H1 (cell line): Measurements from ENCODE around the gene CDC37. TPM values are rescaled to one million over a fixed set of nuclear protein-coding genes. Genes with fewer than 3 reads are reported as not detected.

ENCODE experiments used
- CTCF ChIA-PET: fragments of 300-600 bp; sonication (Branson Sonifier 250); formaldehyde crosslinking; loops from one replicate; lab custom pipeline; 2021; ENCODE audit not compliant: partially characterized antibody; lab: Charles Lee
- POLR2A ChIA-PET: fragments of 300-600 bp; sonication (Branson Sonifier 250); formaldehyde crosslinking; loops from one replicate; lab custom pipeline; 2021; ENCODE audit warnings: inconsistent platforms; ENCODE audit not compliant: partially characterized antibody; lab: Charles Lee
- DNase-seq, 2 experiments: peaks; one replicate each; pipeline versions ENCODE4 v3.0.0 to v3.0.0-alpha.2; 2010 to 2022; ENCODE audit warnings: low spot score in 2 of 2, low read depth in 1 of 2, mixed read lengths in 1 of 2
- FAIRE-seq: peaks from 2 replicates; lab custom pipeline; 2011; peaks lifted over from hg19 to GRCh38; lab: Jason Lieb, UNC
- H2AFZ ChIP-seq: 2 replicates; pipeline ENCODE4 v1.8.1; 2012; ENCODE audit warnings: low read length, inconsistent platforms
- H2AK5ac ChIP-seq: 2 replicates; pipeline ENCODE4 v1.6.1; 2013; ENCODE audit warnings: low read depth, low read length
- H2BK120ac ChIP-seq: replicated peaks from 2 replicates; pipeline ENCODE3; 2013; ENCODE audit warnings: low read depth, low read length, inconsistent platforms
- H2BK12ac ChIP-seq: 2 replicates; pipeline ENCODE4 v1.6.1; 2013; ENCODE audit warnings: low read depth, low read length
- H2BK15ac ChIP-seq: 2 replicates; pipeline ENCODE4 v1.6.1; 2013; ENCODE audit warnings: low read length
- H2BK20ac ChIP-seq: 2 replicates; pipeline ENCODE4 v1.6.1; 2013; ENCODE audit warnings: low read length
- H2BK5ac ChIP-seq: 2 replicates; pipeline ENCODE4 v1.6.1; 2013; ENCODE audit warnings: low read depth, low read length
- H3K14ac ChIP-seq: 2 replicates; pipeline ENCODE4 v1.6.1; 2013; ENCODE audit warnings: inconsistent platforms; ENCODE audit not compliant: insufficient read length
- H3K18ac ChIP-seq: 2 replicates; pipeline ENCODE4 v1.6.1; 2013; ENCODE audit warnings: low read length; ENCODE audit errors: extremely low read depth
- H3K23ac ChIP-seq: 2 replicates; pipeline ENCODE4 v1.6.1; 2013; ENCODE audit warnings: inconsistent platforms; ENCODE audit not compliant: insufficient read length
- H3K23me2 ChIP-seq: 2 replicates; pipeline ENCODE4 v1.6.1; 2013; ENCODE audit warnings: low read depth, low read length
- H3K27ac ChIP-seq: 2 replicates; pipeline ENCODE4 v1.6.1; 2011; ENCODE audit warnings: low read depth, low read length, inconsistent platforms
- H3K27me3 ChIP-seq, 4 experiments: replicated peaks in 1 of 4; 1 replicate in 1 of 4; 2 replicates in 3 of 4; pipeline versions ENCODE4 v1.6.1 to v1.8.1; 2011 to 2013; ENCODE audit warnings: low read length in 3 of 4, mild to moderate bottlenecking in 3 of 4, inconsistent platforms in 2 of 4, mixed read lengths in 2 of 4, moderate library complexity in 1 of 4; ENCODE audit not compliant: control insufficient read depth in 3 of 4, insufficient read depth in 3 of 4; ENCODE audit errors: extremely low read depth in 1 of 4
- H3K36me3 ChIP-seq, 4 experiments: 2 replicates each; pipeline versions ENCODE4 v1.6.1 to v1.8.1; 2011 to 2013; ENCODE audit warnings: mild to moderate bottlenecking in 4 of 4, low read length in 3 of 4, moderate library complexity in 2 of 4, control low read depth in 1 of 4, inconsistent platforms in 1 of 4; ENCODE audit not compliant: insufficient read depth in 4 of 4, control insufficient read depth in 2 of 4
- H3K4ac ChIP-seq: replicated peaks from 2 replicates; pipeline ENCODE3; 2013; ENCODE audit warnings: low read length, low read depth, mixed read lengths, inconsistent platforms; ENCODE audit not compliant: insufficient read length
- H3K4me1 ChIP-seq, 4 experiments: replicated peaks in 1 of 4; 1 replicate in 1 of 4; 2 replicates in 3 of 4; pipeline versions ENCODE4 v1.6.1 to v1.8.1; 2011 to 2013; ENCODE audit warnings: low read length in 3 of 4, inconsistent platforms in 2 of 4, mixed read lengths in 1 of 4; ENCODE audit not compliant: insufficient read depth in 4 of 4, control insufficient read depth in 3 of 4
- H3K4me2 ChIP-seq, 2 experiments: 2 replicates each; pipeline versions ENCODE4 v1.6.1 to v1.8.1; 2011 to 2013; ENCODE audit warnings: low read depth in 2 of 2, low read length in 2 of 2, control low read depth in 1 of 2, inconsistent platforms in 1 of 2, mild to moderate bottlenecking in 1 of 2; ENCODE audit not compliant: insufficient read depth in 1 of 2
- H3K4me3 ChIP-seq, 4 experiments: fragments of 200-600, 300-600 bp in 1 of 4; sonication (generic), shearing (Covaris generic), sonication (Bioruptor Twin) in 1 of 4; 2 replicates each; pipeline versions ENCODE4 v1.5.1 to v1.8.1; 2011 to 2016; ENCODE audit warnings: low read length in 4 of 4, low read depth in 3 of 4, control low read depth in 2 of 4, inconsistent platforms in 2 of 4, mild to moderate bottlenecking in 2 of 4, mixed read lengths in 1 of 4, moderate library complexity in 1 of 4; ENCODE audit not compliant: insufficient read depth in 2 of 4; ENCODE audit errors: extremely low read depth in 1 of 4
- H3K56ac ChIP-seq: replicated peaks from 2 replicates; pipeline ENCODE3; 2013; ENCODE audit warnings: low read depth, mild to moderate bottlenecking, mixed read lengths, low read length, inconsistent platforms; ENCODE audit not compliant: insufficient read length
- H3K79me1 ChIP-seq: 2 replicates; pipeline ENCODE4 v1.6.1; 2013; ENCODE audit warnings: low read depth, low read length, control low read depth
- H3K79me2 ChIP-seq, 2 experiments: 2 replicates each; pipeline versions ENCODE4 v1.6.1 to v1.8.1; 2012 to 2013; ENCODE audit warnings: low read length in 2 of 2, mild to moderate bottlenecking in 2 of 2, inconsistent platforms in 1 of 2; ENCODE audit not compliant: insufficient read depth in 2 of 2, control insufficient read depth in 1 of 2
- H3K9ac ChIP-seq, 4 experiments: replicated peaks in 1 of 4; 1 replicate in 1 of 4; 2 replicates in 3 of 4; pipeline versions ENCODE4 v1.6.1 to v1.8.1; 2011 to 2013; ENCODE audit warnings: low read depth in 3 of 4, low read length in 3 of 4, control low read depth in 2 of 4, mild to moderate bottlenecking in 2 of 4, moderate library complexity in 2 of 4, inconsistent platforms in 1 of 4; ENCODE audit errors: extremely low read depth in 1 of 4
- H3K9me3 ChIP-seq, 2 experiments: 2 replicates each; pipeline versions ENCODE4 v1.6.1 to v1.8.1; 2012 to 2013; ENCODE audit warnings: mild to moderate bottlenecking in 2 of 2, moderate library complexity in 2 of 2, control low read depth in 1 of 2, inconsistent platforms in 1 of 2, low read depth in 1 of 2, low read length in 1 of 2, mixed read lengths in 1 of 2; ENCODE audit not compliant: insufficient read depth in 2 of 2
- H4K20me1 ChIP-seq, 2 experiments: replicated peaks in 1 of 2; 2 replicates each; pipeline versions ENCODE3 to v1.8.1; 2011 to 2013; ENCODE audit warnings: inconsistent platforms in 2 of 2, low read length in 2 of 2, mild to moderate bottlenecking in 1 of 2; ENCODE audit not compliant: insufficient read depth in 2 of 2, control insufficient read depth in 1 of 2
- H4K5ac ChIP-seq: 2 replicates; pipeline ENCODE4 v1.6.1; 2013; ENCODE audit warnings: low read length, low read depth, mixed read lengths, inconsistent platforms; ENCODE audit not compliant: insufficient read length
- H4K8ac ChIP-seq: 2 replicates; pipeline ENCODE4 v1.8.0; 2013; ENCODE audit warnings: mild to moderate bottlenecking, moderate library complexity, low read length, inconsistent platforms; ENCODE audit not compliant: insufficient read depth; ENCODE audit errors: extremely low read depth
- H4K91ac ChIP-seq: replicated peaks from 2 replicates; pipeline ENCODE3; 2013; ENCODE audit warnings: low read length, mixed read lengths, inconsistent platforms; ENCODE audit not compliant: insufficient read length
- BACH1 ChIP-seq: IDR thresholded peaks from 2 replicates; pipeline ENCODE4 v1.6.1; 2012; ENCODE audit warnings: low read length, improper control_type of control experiment
- CEBPB ChIP-seq: IDR thresholded peaks from 2 replicates; pipeline ENCODE4 v1.6.1; 2012; ENCODE audit warnings: low read depth, low read length
- CTBP2 ChIP-seq: IDR thresholded peaks from 2 replicates; pipeline ENCODE4 v1.7.0; 2011; ENCODE audit warnings: borderline replicate concordance, mild to moderate bottlenecking, moderate library complexity, mixed read lengths, low read length; ENCODE audit not compliant: insufficient read depth, insufficient read length
- EZH2 ChIP-seq: fragments of 200-600 bp; sonication (generic); IDR thresholded peaks from 2 replicates; pipeline ENCODE4 v1.7.1; 2012; ENCODE audit warnings: low read depth, mild to moderate bottlenecking, moderate library complexity, low read length, inconsistent platforms; ENCODE audit not compliant: severe bottlenecking
- JUND ChIP-seq: IDR thresholded peaks from 2 replicates; pipeline ENCODE4 v1.6.1; 2011; ENCODE audit warnings: mild to moderate bottlenecking, improper control_type of control experiment, low read length
- KDM4A ChIP-seq: IDR thresholded peaks from one replicate; pipeline ENCODE4 v1.7.1; 2012; ENCODE audit warnings: low read depth, mild to moderate bottlenecking, moderate library complexity, low read length, inconsistent platforms; ENCODE audit not compliant: severe bottlenecking
- POLR2A ChIP-seq, 2 experiments: IDR thresholded peaks; 1 replicate in 1 of 2; 2 replicates in 1 of 2; pipeline ENCODE4 v1.6.1; 2011; ENCODE audit warnings: low read depth in 2 of 2, low read length in 2 of 2, mild to moderate bottlenecking in 2 of 2; ENCODE audit errors: control extremely low read depth in 1 of 2
- RXRA ChIP-seq: IDR thresholded peaks from 2 replicates; pipeline ENCODE4 v1.6.1; 2011; ENCODE audit warnings: low read depth, mild to moderate bottlenecking, low read length, moderate library complexity; ENCODE audit not compliant: insufficient read depth
- SAP30 ChIP-seq: fragments of 300-600 bp; sonication (generic); IDR thresholded peaks from 2 replicates; pipeline ENCODE4 v1.7.1; 2012; ENCODE audit warnings: low read length, moderate library complexity, mild to moderate bottlenecking, inconsistent platforms; ENCODE audit not compliant: insufficient read depth, insufficient replicate concordance
- SP2 ChIP-seq: IDR thresholded peaks from 2 replicates; pipeline ENCODE4 v1.6.1; 2012; ENCODE audit warnings: mild to moderate bottlenecking, low read length, inconsistent platforms
- TBP ChIP-seq: IDR thresholded peaks from 2 replicates; pipeline ENCODE4 v1.6.1; 2011; ENCODE audit warnings: low read depth, low read length, improper control_type of control experiment
- WGBS, 2 experiments: shearing (Covaris generic) in 1 of 2; methylation state at CpG; one replicate each; pipeline versions ENCODE4 v1.1.6 to v1.1.7; 2013 to 2015; ENCODE audit warnings: low lambda C conversion rate in 2 of 2, mixed read lengths in 2 of 2, inconsistent platforms in 1 of 2, low coverage in 1 of 2, missing lambda C conversion rate in 1 of 2; ENCODE audit not compliant: insufficient replicate concordance in 2 of 2, insufficient coverage in 1 of 2, insufficient read length in 1 of 2; ENCODE audit errors: extremely low coverage in 1 of 2, missing lambda C conversion rate in 1 of 2; 5-methylcytosine and 5-hydroxymethylcytosine counted together
- polyA plus RNA-seq, 7 experiments: library from polyadenylated mRNA; depleted of rRNA in 3 of 7; stranded (reverse) in 5 of 7; unstranded in 2 of 7; fragments of >200 nt in 5 of 7; fragments of 200-250 nt in 2 of 7; gene quantifications; 1 replicate in 5 of 7; 2 replicates in 1 of 7; 4 replicates in 1 of 7; pipeline versions ENCODE4 v1.2.1 to v1.2.3, GENCODE V29; 2011 to 2013; ENCODE audit warnings: missing spikeins in 2 of 7, mixed read lengths in 2 of 7
- total RNA-seq: library from RNA; stranded (reverse); fragmentation: NEBNext Ultra II Directional; extraction: Animal tissue kit (Norgen Biotek cat#: 25700); gene quantifications from 2 replicates; pipeline ENCODE4 v1.2.1, GENCODE V29; 2021
- TF ChIP-seq, protein P1 (sequence below): IDR thresholded peaks from 2 replicates; pipeline ENCODE4 v1.6.1; 2011; ENCODE audit warnings: low read length, improper control_type of control experiment

CDC37 gene
- total and polyA plus RNA-seq, 2 of the 8 experiments (the other 6 are each of a cell fraction or from before 2014, with no cell fraction given), result 162 to 181 TPM

DNA sequence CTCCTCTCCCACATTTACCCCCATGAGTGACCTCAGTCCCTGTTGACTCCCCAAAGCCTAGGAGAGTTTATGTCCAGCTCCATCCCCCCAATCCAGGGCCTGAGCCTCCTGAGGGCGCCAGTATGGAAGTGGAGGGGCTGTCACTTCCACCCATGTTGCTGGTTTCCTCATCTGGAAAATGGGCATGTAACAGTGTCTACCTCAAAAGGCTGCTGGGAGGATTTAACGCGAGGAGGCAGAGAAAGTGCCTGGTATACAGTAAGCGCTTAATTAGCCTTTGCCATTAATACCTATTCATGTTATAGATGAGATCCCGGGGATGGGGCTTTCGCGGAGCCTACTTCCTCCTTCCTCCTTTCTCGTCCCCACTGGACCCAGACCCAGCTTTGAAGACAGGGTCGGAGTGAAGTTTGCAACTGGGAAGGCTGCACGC is 23.4 kb downstream of the CDC37 start:
- peak overlapping the region; percentile 86 to 93 for H3K4me2 ChIP-seq
- ChIA-PET POLR2A (interaction anchor here (0.6 to 2.7 kb wide), 8 partner anchors 8 to 165 kb away, joined by 3 to 16 read pairs (median 4); partner anchors contain the start of genes ICAM1 and RAVER1), CTCF (interaction anchor here (0.6 to 5.9 kb wide), 9 partner anchors 9 to 181 kb away, joined by 3 to 28 read pairs (median 3); partner anchors contain the start of gene ICAM1)
- H3K36me3 ChIP-seq, result peaks cover 0 to 4% (median 0%) of the 10 kb centered on the region in 4 experiments; a peak in 2 of 8 replicates
- H2BK5ac ChIP-seq, result peak overlapping the region; percentile 75
- no peaks in the 10 kb centered on the region for H3K27me3 ChIP-seq
- H4K20me1 ChIP-seq, result peaks cover 0 to 3% of the 10 kb centered on the region in 2 experiments
- no peak overlapping the region for H4K91ac ChIP-seq
- DNase-seq, result no peak
- H3K56ac ChIP-seq, result peak overlapping the region; percentile 93
- peaks cover 0 to 5% (median 1%) of the 10 kb centered on the region in 4 experiments; a peak in 1 of 7 replicates for H3K4me1 ChIP-seq
- peak overlapping the region; percentile 26; the same call in 1 of the 2 replicates for H3K18ac ChIP-seq
- H2BK20ac ChIP-seq, result no peak overlapping the region
- H4K8ac ChIP-seq, result peak overlapping the region; percentile 41; the same call in 1 of the 2 replicates
- H3K9ac ChIP-seq, result peak overlapping the region; percentile 31 to 60 (median 51); a peak in 6 of 7 replicates
- peak overlapping the region; percentile 23 for H4K5ac ChIP-seq
- no peak overlapping the region for H3K4ac ChIP-seq
- peaks cover 0 to 4% of the 10 kb centered on the region in 2 experiments; a peak in 3 of 4 replicates for H3K79me2 ChIP-seq
- H3K79me1 ChIP-seq, result no peaks in the 10 kb centered on the region
- peak overlapping the region; percentile 32; the same call in 1 of the 2 replicates for H2BK15ac ChIP-seq
- peak overlapping the region; percentile 47 for H2AFZ ChIP-seq
- peak overlapping the region; percentile 54 for H2BK120ac ChIP-seq
- H3K23me2 ChIP-seq, result peaks cover 18% of the 10 kb centered on the region
- no peak for FAIRE-seq
- peak overlapping the region; percentile 43; the same call in 1 of the 2 replicates for H3K27ac ChIP-seq
- H3K14ac ChIP-seq, result no peak overlapping the region
- H3K4me3 ChIP-seq, result peak overlapping the region; percentile 73 to 92 (median 86)
- H2AK5ac ChIP-seq, result no peak overlapping the region
- H2BK12ac ChIP-seq, result no peak overlapping the region
- whole genome bisulfite sequencing, 2 experiments, result 6% methylated on average over 7 of the region's 10 CpGs; no CpG with 5 or more reads in 1 of the 2 experiments
- H3K23ac ChIP-seq, result no peak overlapping the region
- H3K9me3 ChIP-seq, result no peaks in the 10 kb centered on the region
- no peak for TF ChIP-seq SP2
- TF ChIP-seq TBP, result no peak
- TF ChIP-seq, protein P1, sequence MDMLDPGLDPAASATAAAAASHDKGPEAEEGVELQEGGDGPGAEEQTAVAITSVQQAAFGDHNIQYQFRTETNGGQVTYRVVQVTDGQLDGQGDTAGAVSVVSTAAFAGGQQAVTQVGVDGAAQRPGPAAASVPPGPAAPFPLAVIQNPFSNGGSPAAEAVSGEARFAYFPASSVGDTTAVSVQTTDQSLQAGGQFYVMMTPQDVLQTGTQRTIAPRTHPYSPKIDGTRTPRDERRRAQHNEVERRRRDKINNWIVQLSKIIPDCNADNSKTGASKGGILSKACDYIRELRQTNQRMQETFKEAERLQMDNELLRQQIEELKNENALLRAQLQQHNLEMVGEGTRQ, result no peak
- no peak for TF ChIP-seq CEBPB
- no peak for TF ChIP-seq EZH2
- no peak for TF ChIP-seq KDM4A
- TF ChIP-seq JUND, result no peak
- no peak for TF ChIP-seq BACH1
- peak in 1 of 2 experiments; percentile 9; a peak in 1 of 3 replicates for TF ChIP-seq POLR2A (IDR thresholded peaks at IDR 0.05; ENCODE audit: control extremely low read depth in 1 of 2, low read depth in 2 of 2, low read length in 2 of 2)
- TF ChIP-seq SAP30, result peak; percentile 87
- TF ChIP-seq CTBP2, result peak; percentile 34
- TF ChIP-seq RXRA, result no peak
